Ecto neural progenitor cell (in vitro differentiated cells): ENCODE results near the gene MIEF1.
"Not testable (repeated sequence)": the region's sequence is repeated elsewhere in the genome, so short reads cannot be mapped to it uniquely, and the experiment has no call there.

Experiments
- DNase-seq: peaks from one replicate; pipeline ENCODE4 v3.0.0-alpha.2; 2018; ENCODE audit warnings: low spot score

Gene MIEF1

GRCh38 chr22:39489094-39490068, 12.7 kb upstream of the MIEF1 start:
- no peak for DNase-seq

- DNase-seq: peak; percentile 84
Observed at GRCh38 chr22:39490135-39490798, 11.8 kb upstream of the MIEF1 start.

- no peak for DNase-seq
Observed at GRCh38 chr22:39490966-39491680, 11.0 kb upstream of the MIEF1 start.

- DNase-seq: no peak
Observed at GRCh38 chr22:39491696-39492095, 10.4 kb upstream of the MIEF1 start.

GRCh38 chr22:39492186-39492585, 9.9 kb upstream of the MIEF1 start:
- no peak for DNase-seq

- DNase-seq: no peak
Observed at GRCh38 chr22:39493759-39494158, 8.3 kb upstream of the MIEF1 start.

- DNase-seq: no peak
Observed at GRCh38 chr22:39494471-39495120, 7.5 kb upstream of the MIEF1 start.

- DNase-seq: peak; percentile 84
Observed at GRCh38 chr22:39496131-39496838, 5.8 kb upstream of the MIEF1 start.

GRCh38 chr22:39497429-39497828, 4.7 kb upstream of the MIEF1 start:
- no peak for DNase-seq

GRCh38 chr22:39498368-39498767, 3.7 kb upstream of the MIEF1 start:
- DNase-seq: no peak

GRCh38 chr22:39498802-39499201, 3.3 kb upstream of the MIEF1 start:
- DNase-seq: no peak

GRCh38 chr22:39500101-39500500, 2.0 kb upstream of the MIEF1 start:
- DNase-seq: no peak

- no peak for DNase-seq
Observed at GRCh38 chr22:39501644-39502108, 414 bp upstream of the MIEF1 start.

- no peak for DNase-seq
Observed at GRCh38 chr22:39502789-39503409, 809 bp downstream of the MIEF1 start.

GRCh38 chr22:39503630-39504029, 1.5 kb downstream of the MIEF1 start:
- no peak for DNase-seq

GRCh38 chr22:39504071-39504470, 2.0 kb downstream of the MIEF1 start:
- DNase-seq: no peak

- DNase-seq: not testable (repeated sequence)
Observed at GRCh38 chr22:39507021-39507420, 4.9 kb downstream of the MIEF1 start.

GRCh38 chr22:39508393-39508792, 6.3 kb downstream of the MIEF1 start:
- DNase-seq: no peak

GRCh38 chr22:39510529-39511149, 8.5 kb downstream of the MIEF1 start:
- DNase-seq: no peak

GRCh38 chr22:39511226-39511625, 9.1 kb downstream of the MIEF1 start:
- no peak for DNase-seq
